Peyer's patch (tissue), 4 donors: Measurements from ENCODE around the gene KCNQ1OT1.

Source experiments
- CTCF ChIP-seq, 6 experiments: fragments of 450-650 bp in 4 of 6; fragments of 200-600 bp in 2 of 6; sonication (generic) in 1 of 6; IDR thresholded peaks; one replicate each; pipeline ENCODE4 v1.5.1; 2017 to 2019; ENCODE audit warnings: antibody characterized with exemption in 6 of 6, mild to moderate bottlenecking in 3 of 6, moderate library complexity in 1 of 6
- POLR2A ChIP-seq, 2 donors: fragments of 450-650 bp; IDR thresholded peaks; one replicate each; pipeline ENCODE4 v1.5.1; 2017; ENCODE audit warnings: antibody characterized with exemption in 2 of 2, mild to moderate bottlenecking in 2 of 2, moderate library complexity in 2 of 2

GRCh38 chr11:2689651-2690575 lies 9.9 kb downstream of the KCNQ1OT1 start:
- no peak for TF ChIP-seq CTCF (IDR thresholded peaks at IDR 0.05)
- TF ChIP-seq POLR2A (IDR thresholded peaks at IDR 0.05), result no peak
